ENCODE measurements around the gene CRELD2.

Gene CRELD2

GRCh38 chr22:49924113-49924833, 5.8 kb downstream of the CRELD2 start:
- FAIRE-seq = no peak
- no peak for TF ChIP-seq CTCF (IDR thresholded peaks at IDR 0.05; ENCODE audit: insufficient read depth, missing control alignments)
- DNase-seq (ENCODE audit: insufficient read length, low spot score) = no peak

GRCh38 chr22:49925525-49926128, 7.2 kb downstream of the CRELD2 start:
- TF ChIP-seq CTCF (IDR thresholded peaks at IDR 0.05; ENCODE audit: insufficient read depth, missing control alignments) = no peak
- FAIRE-seq = no peak
- DNase-seq (ENCODE audit: insufficient read length, low spot score) = no peak

- DNase-seq (ENCODE audit: insufficient read length, low spot score) (no peak), FAIRE-seq (no peak)
- no peak for TF ChIP-seq CTCF (IDR thresholded peaks at IDR 0.05; ENCODE audit: insufficient read depth, missing control alignments)
These were observed 8.5 kb downstream of the CRELD2 start for GRCh38 chr22:49926916-49927315.

GRCh38 chr22:49927483-49928184, 9.2 kb downstream of the CRELD2 start:
- no peak for TF ChIP-seq CTCF (IDR thresholded peaks at IDR 0.05; ENCODE audit: insufficient read depth, missing control alignments)
- DNase-seq (ENCODE audit: insufficient read length, low spot score) (no peak), FAIRE-seq (no peak)

- FAIRE-seq (no peak), DNase-seq (ENCODE audit: insufficient read length, low spot score) (no peak)
- no peak for TF ChIP-seq CTCF (IDR thresholded peaks at IDR 0.05; ENCODE audit: insufficient read depth, missing control alignments)
These were observed 9.7 kb downstream of the CRELD2 start for GRCh38 chr22:49928185-49928495.

GRCh38 chr22:49928555-49929210, 10.2 kb downstream of the CRELD2 start:
- TF ChIP-seq CTCF (IDR thresholded peaks at IDR 0.05; ENCODE audit: insufficient read depth, missing control alignments) = no peak
- DNase-seq (ENCODE audit: insufficient read length, low spot score) = no peak
- FAIRE-seq = no peak

All from D721Med (cell line).